DND-41 (cell line): ENCODE measurements around the gene KCND3.

Source experiments
- CTCF ChIP-seq: IDR thresholded peaks from 2 replicates; pipeline ENCODE4 v1.5.1; 2012; ENCODE audit warnings: borderline replicate concordance, low read length, moderate library complexity, mild to moderate bottlenecking; ENCODE audit not compliant: poor library complexity, severe bottlenecking; ENCODE audit errors: extremely low read depth
- EZH2 ChIP-seq: IDR thresholded peaks from 3 replicates; pipeline ENCODE4 v1.6.1; 2012; ENCODE audit warnings: borderline replicate concordance, low read depth, mild to moderate bottlenecking, moderate library complexity, low read length, inconsistent platforms; ENCODE audit not compliant: severe bottlenecking

GRCh38 chr1:111762332-111762731 lies 227.1 kb downstream of the KCND3 start:
- no peak for TF ChIP-seq CTCF
- TF ChIP-seq EZH2 = no peak
